Uterus (tissue), 4 donors: ENCODE data around the gene DLGAP1. TPM values are rescaled to one million over a fixed set of nuclear protein-coding genes. Genes with fewer than 3 reads are reported as not detected.

Source experiments
- DNase-seq, 2 donors: peaks; one replicate each; pipeline ENCODE4 v3.0.0-alpha.2; 2019 to 2020
- H3K27ac ChIP-seq, 2 donors: fragments of 200-600 bp; sonication (generic); 1 replicate in 1 of 2; 2 replicates in 1 of 2; pipeline ENCODE4 v1.5.1; 2016 to 2018
- H3K27me3 ChIP-seq, 2 donors: fragments of 200-600 bp; sonication (generic); one replicate each; pipeline ENCODE4 v1.5.1; 2018 to 2019; ENCODE audit warnings: control low read depth in 1 of 2
- H3K36me3 ChIP-seq, 2 donors: fragments of 200-600 bp; sonication (generic); one replicate each; pipeline ENCODE4 v1.5.1; 2019; ENCODE audit warnings: control low read depth in 1 of 2
- H3K4me1 ChIP-seq, 2 donors: fragments of 200-600 bp; sonication (generic); one replicate each; pipeline ENCODE4 v1.5.1; 2018 to 2019; ENCODE audit warnings: control low read depth in 1 of 2
- H3K4me3 ChIP-seq, 2 donors: fragments of 200-600 bp; sonication (generic); 1 replicate in 1 of 2; 2 replicates in 1 of 2; pipeline ENCODE4 v1.5.1; 2018 to 2019; ENCODE audit warnings: mild to moderate bottlenecking in 1 of 2
- H3K9me3 ChIP-seq, 2 donors: fragments of 200-600 bp; sonication (generic); one replicate each; pipeline ENCODE4 v1.5.1; 2019; ENCODE audit warnings: control low read depth in 1 of 2
- POLR2A ChIP-seq, 2 donors: fragments of 450-650 bp; IDR thresholded peaks; one replicate each; pipeline ENCODE4 v1.6.1; 2016; ENCODE audit warnings: antibody characterized with exemption in 2 of 2, mild to moderate bottlenecking in 1 of 2, moderate library complexity in 1 of 2
- intact Hi-C: fragments of 100-400 bp; cut with DNase I; formaldehyde crosslinking; loops from one replicate; pipeline ENCODE4 v1.15.1; 2023; ENCODE audit warnings: low total_unique reads
- total RNA-seq, 4 donors: library from RNA; depleted of rRNA in 3 of 4; stranded (reverse); fragments of >200 nt in 3 of 4; gene quantifications; one replicate each; pipeline versions ENCODE4 v1.1.0 to v1.2.4, GENCODE V29; 2014 to 2023
- TF ChIP-seq, protein P1 (sequence below), 4 experiments: fragments of 200-600 bp in 2 of 4; fragments of 450-650 bp in 2 of 4; sonication (generic) in 2 of 4; IDR thresholded peaks; one replicate each; pipeline ENCODE4 v1.5.1; 2016 to 2019; ENCODE audit warnings: antibody characterized with exemption in 4 of 4, mild to moderate bottlenecking in 2 of 4, moderate library complexity in 1 of 4
- donor health status: DM: yes; HTN: yes; CAD: no.

Gene DLGAP1
- total RNA-seq, 4 donors from 2014 or later = 1.0 to 9.6 (median 3.3) TPM

GRCh38 chr18:3544537-3544936 is 910.6 kb downstream of the DLGAP1 start:
- intact Hi-C loops = no loop called here
- H3K27me3 ChIP-seq = no peaks in the 10 kb centered on the region
- no peak overlapping the region for H3K4me3 ChIP-seq
- H3K4me1 ChIP-seq = no peaks in the 10 kb centered on the region
- DNase-seq = no peak
- H3K9me3 ChIP-seq = no peaks in the 10 kb centered on the region
- H3K36me3 ChIP-seq = no peaks in the 10 kb centered on the region
- no peak for TF ChIP-seq POLR2A (IDR thresholded peaks at IDR 0.05)
- TF ChIP-seq, protein P1, sequence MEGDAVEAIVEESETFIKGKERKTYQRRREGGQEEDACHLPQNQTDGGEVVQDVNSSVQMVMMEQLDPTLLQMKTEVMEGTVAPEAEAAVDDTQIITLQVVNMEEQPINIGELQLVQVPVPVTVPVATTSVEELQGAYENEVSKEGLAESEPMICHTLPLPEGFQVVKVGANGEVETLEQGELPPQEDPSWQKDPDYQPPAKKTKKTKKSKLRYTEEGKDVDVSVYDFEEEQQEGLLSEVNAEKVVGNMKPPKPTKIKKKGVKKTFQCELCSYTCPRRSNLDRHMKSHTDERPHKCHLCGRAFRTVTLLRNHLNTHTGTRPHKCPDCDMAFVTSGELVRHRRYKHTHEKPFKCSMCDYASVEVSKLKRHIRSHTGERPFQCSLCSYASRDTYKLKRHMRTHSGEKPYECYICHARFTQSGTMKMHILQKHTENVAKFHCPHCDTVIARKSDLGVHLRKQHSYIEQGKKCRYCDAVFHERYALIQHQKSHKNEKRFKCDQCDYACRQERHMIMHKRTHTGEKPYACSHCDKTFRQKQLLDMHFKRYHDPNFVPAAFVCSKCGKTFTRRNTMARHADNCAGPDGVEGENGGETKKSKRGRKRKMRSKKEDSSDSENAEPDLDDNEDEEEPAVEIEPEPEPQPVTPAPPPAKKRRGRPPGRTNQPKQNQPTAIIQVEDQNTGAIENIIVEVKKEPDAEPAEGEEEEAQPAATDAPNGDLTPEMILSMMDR (IDR thresholded peaks at IDR 0.05) = no peak
- H3K27ac ChIP-seq = no peak overlapping the region

GRCh38 chr18:3541549-3542386 is 913.3 kb downstream of the DLGAP1 start:
- H3K27me3 ChIP-seq = no peaks in the 10 kb centered on the region
- intact Hi-C loops = no loop called here
- DNase-seq = no peak

GRCh38 chr18:3540805-3541548 is 914.1 kb downstream of the DLGAP1 start:
- TF ChIP-seq, protein P1 (IDR thresholded peaks at IDR 0.05) = no peak
- no peak for TF ChIP-seq POLR2A (IDR thresholded peaks at IDR 0.05)
- no peak for DNase-seq
- intact Hi-C loops = no loop called here
- H3K27ac ChIP-seq = no peak overlapping the region
- no peaks in the 10 kb centered on the region for H3K27me3 ChIP-seq
- H3K9me3 ChIP-seq = no peaks in the 10 kb centered on the region
- no peaks in the 10 kb centered on the region for H3K4me1 ChIP-seq
- H3K36me3 ChIP-seq = no peaks in the 10 kb centered on the region
- H3K4me3 ChIP-seq = no peak overlapping the region

More at GRCh38 chr18:3541549-3542386, 913.3 kb downstream of the DLGAP1 start:
- Histone ChIP-seq H3K4me3 (no peak overlapping the region), H3K4me1 (no peaks in the 10 kb centered on the region), H3K9me3 (no peaks in the 10 kb centered on the region), H3K36me3 (no peaks in the 10 kb centered on the region), H3K27ac (no peak overlapping the region)
- TF ChIP-seq, protein P1 (IDR thresholded peaks at IDR 0.05) = no peak

GRCh38 chr18:3538954-3539617 is 916.0 kb downstream of the DLGAP1 start:
- Histone ChIP-seq H3K4me3 (no peak overlapping the region), H3K27me3 (no peaks in the 10 kb centered on the region), H3K4me1 (no peaks in the 10 kb centered on the region), H3K27ac (no peak overlapping the region), H3K9me3 (no peaks in the 10 kb centered on the region), H3K36me3 (no peaks in the 10 kb centered on the region)
- intact Hi-C loops = no loop called here
- TF ChIP-seq, protein P1 (IDR thresholded peaks at IDR 0.05) = no peak
- no peak for TF ChIP-seq POLR2A (IDR thresholded peaks at IDR 0.05)
- DNase-seq = no peak
